ENCODE data around the gene INSYN1. TPM values are rescaled to one million over a fixed set of nuclear protein-coding genes. Genes with fewer than 3 reads are reported as not detected.

Gene INSYN1
- total RNA-seq, 1 experiment from 2014 or later = not detected

GRCh38 chr15:73749533-73749932, 3.6 kb downstream of the INSYN1 start:
- POLR2A ChIA-PET (ENCODE audit: unreplicated experiment) = no interaction called here
- Histone ChIP-seq H3K9me2 (replicated peaks; ENCODE audit: low read length) (no peaks in the 10 kb centered on the region), H3K4me3 (ENCODE audit: low read length) (no peak overlapping the region), H3K36me3 (ENCODE audit: low read depth, low read length) (no peaks in the 10 kb centered on the region), H4K20me1 (ENCODE audit: low read length) (no peaks in the 10 kb centered on the region), H3K4me1 (ENCODE audit: insufficient read depth, low read length) (no peaks in the 10 kb centered on the region), H3K27ac (ENCODE audit: low read length) (no peak overlapping the region), H3K4me2 (ENCODE audit: low read length) (no peak overlapping the region), H3K9ac (ENCODE audit: low read length) (no peak overlapping the region), H2AFZ (ENCODE audit: low read length) (no peak overlapping the region), H3K27me3 (ENCODE audit: low read length) (peaks cover 37% of the 10 kb centered on the region), H3F3A (ENCODE audit: low read length, unreplicated experiment) (no peaks in the 10 kb centered on the region), H3K79me2 (ENCODE audit: low read length) (no peaks in the 10 kb centered on the region), H3K9me3 (ENCODE audit: low read length) (no peaks in the 10 kb centered on the region)
- no peak for ATAC-seq
- CTCF ChIA-PET = no interaction called here
- no TSS peak for BruUV-seq (replicated peaks)
- intact Hi-C loops (cut with micrococcal nuclease) = no loop called here
- TF ChIP-seq CTCF (conservative IDR thresholded peaks at IDR 0.05; ENCODE audit: low read depth, low read length) (no peak), EZH2phosphoT487 (IDR thresholded peaks at IDR 0.05; ENCODE audit: borderline replicate concordance, low read length) (no peak), EZH2 (IDR thresholded peaks at IDR 0.05; ENCODE audit: low read length, unreplicated experiment) (no peak)
- no peak for DNase-seq

- H3K79me2 ChIP-seq (ENCODE audit: low read length) = no peaks in the 10 kb centered on the region
- peaks cover 29% of the 10 kb centered on the region for H3K27me3 ChIP-seq (ENCODE audit: low read length)
- H3K4me3 ChIP-seq (ENCODE audit: low read length) = no peak overlapping the region
- no peak for TF ChIP-seq EZH2 (IDR thresholded peaks at IDR 0.05; ENCODE audit: low read length, unreplicated experiment)
- no peak for TF ChIP-seq EZH2phosphoT487 (IDR thresholded peaks at IDR 0.05; ENCODE audit: borderline replicate concordance, low read length)
- TF ChIP-seq CTCF (conservative IDR thresholded peaks at IDR 0.05; ENCODE audit: low read depth, low read length) = no peak
- intact Hi-C loops (cut with micrococcal nuclease) = no loop called here
- ChIA-PET POLR2A (ENCODE audit: unreplicated experiment) (no interaction called here), CTCF (no interaction called here)
- H3K9ac ChIP-seq (ENCODE audit: low read length) = no peak overlapping the region
- H3K4me1 ChIP-seq (ENCODE audit: insufficient read depth, low read length) = no peaks in the 10 kb centered on the region
- BruUV-seq (replicated peaks) = no TSS peak
- H3K9me3 ChIP-seq (ENCODE audit: low read length) = no peaks in the 10 kb centered on the region
- DNase-seq (no peak), ATAC-seq (no peak)
- no peak overlapping the region for H3K27ac ChIP-seq (ENCODE audit: low read length)
- H2AFZ ChIP-seq (ENCODE audit: low read length) = no peak overlapping the region
- H3K4me2 ChIP-seq (ENCODE audit: low read length) = no peak overlapping the region
- no peaks in the 10 kb centered on the region for H3F3A ChIP-seq (ENCODE audit: low read length, unreplicated experiment)
- no peaks in the 10 kb centered on the region for H4K20me1 ChIP-seq (ENCODE audit: low read length)
- H3K36me3 ChIP-seq (ENCODE audit: low read depth, low read length) = no peaks in the 10 kb centered on the region
- no peaks in the 10 kb centered on the region for H3K9me2 ChIP-seq (replicated peaks; ENCODE audit: low read length)
Measured at GRCh38 chr15:73748730-73749129, 4.4 kb downstream of the INSYN1 start.

- Histone ChIP-seq H3K27me3 (ENCODE audit: low read length) (peaks cover 23% of the 10 kb centered on the region), H3K9me3 (ENCODE audit: low read length) (no peaks in the 10 kb centered on the region), H3K27ac (ENCODE audit: low read length) (no peak overlapping the region), H3K9me2 (replicated peaks; ENCODE audit: low read length) (no peaks in the 10 kb centered on the region), H3F3A (ENCODE audit: low read length, unreplicated experiment) (no peaks in the 10 kb centered on the region), H4K20me1 (ENCODE audit: low read length) (no peaks in the 10 kb centered on the region), H3K4me1 (ENCODE audit: insufficient read depth, low read length) (no peaks in the 10 kb centered on the region), H3K36me3 (ENCODE audit: low read depth, low read length) (no peaks in the 10 kb centered on the region), H3K9ac (ENCODE audit: low read length) (no peak overlapping the region), H2AFZ (ENCODE audit: low read length) (no peak overlapping the region), H3K4me2 (ENCODE audit: low read length) (no peak overlapping the region), H3K79me2 (ENCODE audit: low read length) (no peaks in the 10 kb centered on the region), H3K4me3 (ENCODE audit: low read length) (no peak overlapping the region)
- DNase-seq (no peak), ATAC-seq (no peak)
- POLR2A ChIA-PET (ENCODE audit: unreplicated experiment) = no interaction called here
- TF ChIP-seq EZH2 (IDR thresholded peaks at IDR 0.05; ENCODE audit: low read length, unreplicated experiment) = no peak
- no peak for TF ChIP-seq EZH2phosphoT487 (IDR thresholded peaks at IDR 0.05; ENCODE audit: borderline replicate concordance, low read length)
- TF ChIP-seq CTCF (conservative IDR thresholded peaks at IDR 0.05; ENCODE audit: low read depth, low read length) = no peak
- CTCF ChIA-PET = no interaction called here
- no TSS peak for BruUV-seq (replicated peaks)
- intact Hi-C loops (cut with micrococcal nuclease) = no loop called here
Measured at GRCh38 chr15:73747847-73748590, 5.1 kb downstream of the INSYN1 start.
